ENCODE measurements around the gene IFI30. TPM values are rescaled to one million over a fixed set of nuclear protein-coding genes. Genes with fewer than 3 reads are reported as not detected.

Gene IFI30
- total and polyA plus RNA-seq, 2 donors (not counting 3 experiments of a cell fraction or from before 2014, with no cell fraction given) = 1.1 to 1.6 TPM

- H4K20me1 ChIP-seq (replicated peaks; ENCODE audit: control insufficient read depth, extremely low read depth, insufficient read depth, low read length) = no peaks in the 10 kb centered on the region
- H3K9ac ChIP-seq (replicated peaks; ENCODE audit: extremely low read depth, insufficient read depth, low read length) = no peak overlapping the region
- ChIA-PET POLR2A (interaction anchor here (0.7 kb wide), 1 partner anchor 1001 kb away, joined by 3 read pairs; no protein-coding TSS in a partner anchor), CTCF (interaction anchor here (1.1 to 1.5 kb wide), 2 partner anchors 37 kb away, joined by 3 read pairs; no protein-coding TSS in a partner anchor)
- H3K9me3 ChIP-seq (replicated peaks; ENCODE audit: control insufficient read depth, insufficient read depth, low read length) = no peaks in the 10 kb centered on the region
- H3K4me2 ChIP-seq (ENCODE audit: insufficient read depth, low read length) = no peak overlapping the region
- TF ChIP-seq GATA2 (IDR thresholded peaks at IDR 0.05; ENCODE audit: insufficient read depth, insufficient read length, low read depth, low read length) (no peak), POLR2AphosphoS5 (IDR thresholded peaks at IDR 0.05; ENCODE audit: insufficient read depth, low read depth, low read length) (no peak), MAX (IDR thresholded peaks at IDR 0.05; ENCODE audit: insufficient read depth, insufficient read length) (no peak), MYC (IDR thresholded peaks at IDR 0.05; ENCODE audit: low read depth, low read length) (no peak), POLR2A (IDR thresholded peaks at IDR 0.05; ENCODE audit: low read depth, low read length) (no peak), FOS (IDR thresholded peaks at IDR 0.05; ENCODE audit: borderline replicate concordance, insufficient read depth, low read length) (no peak), JUN (IDR thresholded peaks at IDR 0.05; ENCODE audit: borderline replicate concordance, insufficient read depth, insufficient read length, low read depth) (no peak), EZH2 (IDR thresholded peaks at IDR 0.05; ENCODE audit: borderline replicate concordance, low read depth, low read length, severe bottlenecking) (no peak), CTCF (IDR thresholded peaks at IDR 0.05; ENCODE audit: extremely low read depth in 1 of 2, insufficient read depth in 1 of 2, low read depth in 1 of 2, low read length in 2 of 2) (no peak)
- H3K79me2 ChIP-seq (ENCODE audit: control insufficient read depth, insufficient read depth, low read length) = no peaks in the 10 kb centered on the region
- no peak overlapping the region for H2AFZ ChIP-seq (ENCODE audit: low read depth, low read length)
- H3K27ac ChIP-seq (ENCODE audit: insufficient read depth, low read depth, low read length) = no peak overlapping the region
- H3K36me3 ChIP-seq (ENCODE audit: control insufficient read depth in 2 of 2, extremely low read depth in 1 of 2, insufficient read depth in 2 of 2, low read length in 2 of 2) = no peaks in the 10 kb centered on the region
- FAIRE-seq (no peak), DNase-seq (ENCODE audit: low read depth, low spot score) (no peak)
- no peaks in the 10 kb centered on the region for H3K27me3 ChIP-seq (ENCODE audit: control insufficient read depth in 2 of 2, insufficient read depth in 2 of 2, low read length in 2 of 2)
- BruUV-seq (replicated peaks) = no TSS peak
- H3K4me1 ChIP-seq (ENCODE audit: control insufficient read depth, extremely low read depth, insufficient read depth, low read length) = no peaks in the 10 kb centered on the region
- H3K9me1 ChIP-seq (replicated peaks; ENCODE audit: control insufficient read depth, extremely low read depth, insufficient read depth, low read length) = no peaks in the 10 kb centered on the region
- dilution Hi-C loops (cut with MboI; ENCODE audit: extremely low pct_ligation_motif_present, low sequenced_read_pairs) (no loop called here), intact Hi-C loops (cut with micrococcal nuclease) (no loop called here)
- H3K4me3 ChIP-seq (replicated peaks in 1 of 3; ENCODE audit: insufficient read depth in 1 of 3, low read depth in 1 of 3, low read length in 3 of 3) = no peak overlapping the region
Measured at GRCh38 chr19:18214779-18215433, 41.3 kb downstream of the IFI30 start.

Data from endothelial cell of umbilical vein (primary cell).